A549 (cell line): ENCODE results near the gene MORF4L1. TPM values are rescaled to one million over a fixed set of nuclear protein-coding genes. Genes with fewer than 3 reads are reported as not detected.

ENCODE experiments used
- ATAC-seq, 2 experiments: fragments of 200-7000 bp in 1 of 2; fragments of >200 bp in 1 of 2; cut with Nextera tagmentation in 1 of 2; cut with Tn5 transposase in 1 of 2; 3 replicates each; pipeline versions ENCODE4 v1.8.0 to v1.9.1; 2018 to 2020; ENCODE audit warnings: mild to moderate bottlenecking in 1 of 2, moderate library complexity in 1 of 2
- CTCF ChIA-PET: fragments of 300-600 bp; sonication (Branson Sonifier 250); formaldehyde crosslinking; extraction: SDS; loops from one replicate; lab custom pipeline; 2021; ENCODE audit warnings: antibody characterized with exemption, inconsistent platforms; lab: Yijun Ruan, JAX
- POLR2A ChIA-PET: fragments of 350-600 bp; formaldehyde crosslinking; extraction: SDS; loops from one replicate; lab custom pipeline; 2021; ENCODE audit warnings: antibody characterized with exemption, inconsistent platforms; lab: Yijun Ruan, JAX
- DNase-seq, 2 experiments: peaks; one replicate each; pipeline versions ENCODE4 v3.0.0 to v3.0.0-alpha.2; 2011 to 2016; ENCODE audit warnings: low read depth in 1 of 2, low spot score in 1 of 2
- FAIRE-seq: peaks from 2 replicates; lab custom pipeline; 2011; peaks lifted over from hg19 to GRCh38; lab: Jason Lieb, UNC
- H3K27ac ChIP-seq, 2 experiments: fragments of >200 bp; sonication (Bioruptor Twin); formaldehyde crosslinking; 3 replicates each; pipeline ENCODE4 v1.5.1; 2016 to 2017
- H3K4me1 ChIP-seq: fragments of >200 bp; sonication (Bioruptor Twin); formaldehyde crosslinking; 3 replicates; pipeline ENCODE4 v1.6.1; 2016
- H3K4me2 ChIP-seq: fragments of >200 bp; sonication (Bioruptor Twin); formaldehyde crosslinking; 3 replicates; pipeline ENCODE4 v1.6.1; 2016
- H3K4me3 ChIP-seq: fragments of >200 bp; sonication (Bioruptor Twin); formaldehyde crosslinking; 3 replicates; pipeline ENCODE4 v1.5.1; 2016
- H3K9me3 ChIP-seq: fragments of >200 bp; sonication (Bioruptor Twin); formaldehyde crosslinking; 3 replicates; pipeline ENCODE4 v1.6.1; 2016
- BHLHE40 ChIP-seq: IDR thresholded peaks from 2 replicates; pipeline ENCODE4 v1.6.1; 2012; ENCODE audit warnings: low read depth, low read length, inconsistent platforms
- CBX2 ChIP-seq: fragments of 200-600 bp; sonication (generic); IDR thresholded peaks from 2 replicates; pipeline ENCODE4 v1.6.1; 2016; ENCODE audit warnings: low read depth, mild to moderate bottlenecking, borderline replicate concordance
- ESRRA ChIP-seq: fragments of 150-350 bp; IDR thresholded peaks from 2 replicates; pipeline ENCODE4 v1.6.1; 2014; ENCODE audit warnings: mild to moderate bottlenecking, low read length, borderline replicate concordance
- FOSL2 ChIP-seq, 2 experiments: fragments of 450-650 bp in 1 of 2; fragments of >200 bp in 1 of 2; sonication (Bioruptor Twin) in 1 of 2; formaldehyde crosslinking; IDR thresholded peaks; 2 replicates each; pipeline versions ENCODE4 v1.5.0 to v1.6.1; 2016 to 2020; ENCODE audit warnings: mild to moderate bottlenecking in 1 of 2, moderate library complexity in 1 of 2
- HOXA7 ChIP-seq: fragments of 250-450 bp; sonication (Bioruptor Pico); IDR thresholded peaks from 2 replicates; pipeline ENCODE4 v1.5.0; 2020; ENCODE audit warnings: mild to moderate bottlenecking, moderate library complexity
- HOXB13 ChIP-seq: fragments of 250-450 bp; sonication (Bioruptor Pico); IDR thresholded peaks from 2 replicates; pipeline ENCODE4 v1.5.0; 2020; ENCODE audit warnings: low read depth, mild to moderate bottlenecking, moderate library complexity
- JUNB ChIP-seq: fragments of >200 bp; sonication (Bioruptor Twin); formaldehyde crosslinking; IDR thresholded peaks from 2 replicates; pipeline ENCODE4 v1.6.1; 2016
- KDM5A ChIP-seq: fragments of 200-600 bp; sonication (generic); IDR thresholded peaks from 2 replicates; pipeline ENCODE4 v1.6.1; 2016; ENCODE audit warnings: antibody characterized with exemption, mild to moderate bottlenecking
- MAFK ChIP-seq: fragments of 450-650 bp; IDR thresholded peaks from 2 replicates; pipeline ENCODE4 v1.6.1; 2014; ENCODE audit not compliant: partially characterized antibody
- POLR2A ChIP-seq: IDR thresholded peaks from 2 replicates; pipeline ENCODE4 v1.6.1; 2012; ENCODE audit warnings: mild to moderate bottlenecking, low read length
- POLR2AphosphoS2 ChIP-seq: conservative IDR thresholded peaks from 2 replicates; pipeline ENCODE4 v1.6.1; 2012; ENCODE audit warnings: low read length, improper control_type of control experiment, inconsistent platforms
- RARB ChIP-seq: fragments of 250-450 bp; sonication (Bioruptor Pico); IDR thresholded peaks from 2 replicates; pipeline ENCODE4 v1.8.0; 2021; ENCODE audit warnings: mild to moderate bottlenecking, moderate library complexity
- RCOR1 ChIP-seq: fragments of 150-350 bp; IDR thresholded peaks from 2 replicates; pipeline ENCODE4 v1.6.1; 2014; ENCODE audit warnings: antibody characterized with exemption, low read length, low read depth
- RFX5 ChIP-seq: fragments of 450-650 bp; IDR thresholded peaks from 2 replicates; pipeline ENCODE4 v1.7.1; 2014; ENCODE audit warnings: antibody characterized with exemption, mild to moderate bottlenecking, moderate library complexity
- RNF2 ChIP-seq: fragments of 200-600 bp; sonication (generic); IDR thresholded peaks from 2 replicates; pipeline ENCODE4 v1.6.1; 2016; ENCODE audit warnings: low read depth, mild to moderate bottlenecking, antibody characterized with exemption, moderate library complexity, borderline replicate concordance
- ZFP36 ChIP-seq: fragments of 450-650 bp; IDR thresholded peaks from 2 replicates; pipeline ENCODE4 v1.6.1; 2014; ENCODE audit warnings: borderline replicate concordance; ENCODE audit not compliant: partially characterized antibody
- ZSCAN20 ChIP-seq: fragments of 250-450 bp; sonication (Bioruptor Pico); IDR thresholded peaks from 2 replicates; pipeline ENCODE4 v1.8.0; 2022; ENCODE audit warnings: mild to moderate bottlenecking, moderate library complexity
- WGBS: methylation state at CpG from one replicate; pipeline ENCODE4 v1.1.6; 2017; ENCODE audit errors: missing lambda C conversion rate; 5-methylcytosine and 5-hydroxymethylcytosine counted together
- polyA plus RNA-seq, 4 experiments: library from polyadenylated mRNA; depleted of rRNA in 3 of 4; stranded (reverse); fragments of >200 nt; fragmentation: RNase III in 1 of 4; extraction: RNeasy Plus Mini Kit Qiagen cat#74134 plus additional on column Dnase treatment in 1 of 4; gene quantifications; 2 replicates in 3 of 4; 3 replicates in 1 of 4; pipeline ENCODE4 v1.2.3, GENCODE V29; 2011 to 2017
- TF ChIP-seq, protein P1 (sequence below): fragments of >200 bp; sonication (Bioruptor Twin); formaldehyde crosslinking; IDR thresholded peaks from 3 replicates; pipeline ENCODE4 v1.5.1; 2016
- TF ChIP-seq, protein P2 (sequence below): fragments of >200 bp; sonication (Bioruptor Twin); formaldehyde crosslinking; IDR thresholded peaks from 3 replicates; pipeline ENCODE4 v1.6.1; 2016
- TF ChIP-seq, protein P3 (sequence below): fragments of >200 bp; sonication (Bioruptor Twin); formaldehyde crosslinking; IDR thresholded peaks from 2 replicates; pipeline ENCODE4 v1.6.1; 2016
- TF ChIP-seq, protein P4 (sequence below): fragments of 200-600 bp; sonication (generic); IDR thresholded peaks from 2 replicates; pipeline ENCODE4 v1.6.1; 2016; ENCODE audit warnings: antibody characterized with exemption, mild to moderate bottlenecking, moderate library complexity
- TF ChIP-seq, protein P5 (sequence below): fragments of 250-450 bp; sonication (Bioruptor Pico); IDR thresholded peaks from 2 replicates; pipeline ENCODE4 v1.5.0; 2021; ENCODE audit warnings: mild to moderate bottlenecking, moderate library complexity, borderline replicate concordance
- TF ChIP-seq, protein P6 (sequence below): fragments of 450-650 bp; IDR thresholded peaks from 2 replicates; pipeline ENCODE4 v1.6.1; 2014; ENCODE audit warnings: antibody characterized with exemption

MORF4L1 gene
- polyA plus RNA-seq, 2 of the 4 experiments (the other 2 are of a cell fraction), result 498 to 927 TPM

DNA sequence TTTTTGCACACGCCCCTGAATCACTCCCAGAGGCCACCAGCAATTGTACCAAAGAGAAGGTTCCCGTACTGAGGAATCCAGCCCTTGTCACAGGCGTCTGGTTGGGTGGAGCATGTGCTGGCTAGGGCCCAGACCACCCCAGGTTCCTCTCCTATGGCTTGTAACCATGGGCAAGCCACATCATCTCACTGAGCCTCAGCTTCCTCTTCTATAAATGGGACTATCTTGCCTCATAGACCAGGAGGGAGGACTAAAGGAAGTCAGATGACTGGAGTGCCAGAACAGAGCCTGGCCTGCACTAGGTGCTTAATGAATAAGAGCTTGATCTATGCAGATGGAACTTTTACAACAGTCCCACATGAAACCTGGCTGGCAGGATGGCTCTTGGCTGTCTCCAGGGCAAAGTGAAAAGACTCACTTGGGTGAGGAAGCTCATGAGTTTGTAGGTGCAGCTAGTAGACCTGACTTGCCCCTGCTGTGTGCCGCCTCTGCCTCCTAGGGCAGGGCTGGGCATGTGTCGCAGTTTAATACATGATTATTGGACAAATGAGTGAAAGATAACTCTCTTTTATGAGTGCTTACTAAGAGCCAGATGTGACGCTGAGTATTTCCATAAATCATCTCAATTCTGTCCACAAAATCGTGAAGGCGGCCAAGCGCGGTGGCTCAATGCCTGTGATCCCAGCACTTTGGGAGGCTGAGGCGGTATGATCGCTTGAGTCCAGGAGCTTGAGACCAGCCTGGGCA lies 42.8 kb downstream of the MORF4L1 start:
- DNase-seq, result no peak
- no peak overlapping the region for H3K4me2 ChIP-seq
- no peak for TF ChIP-seq BHLHE40
- no peak for TF ChIP-seq POLR2AphosphoS2
- no peak for TF ChIP-seq ZSCAN20
- TF ChIP-seq CBX2, result no peak
- TF ChIP-seq RARB (CRISPR knock-in tag), result no peak
- no peak for TF ChIP-seq ZFP36
- no peak for TF ChIP-seq FOSL2 (IDR thresholded peaks at IDR 0.05)
- TF ChIP-seq FOSL2 (CRISPR knock-in tag; IDR thresholded peaks at IDR 0.05), result no peak
- TF ChIP-seq, protein P1, sequence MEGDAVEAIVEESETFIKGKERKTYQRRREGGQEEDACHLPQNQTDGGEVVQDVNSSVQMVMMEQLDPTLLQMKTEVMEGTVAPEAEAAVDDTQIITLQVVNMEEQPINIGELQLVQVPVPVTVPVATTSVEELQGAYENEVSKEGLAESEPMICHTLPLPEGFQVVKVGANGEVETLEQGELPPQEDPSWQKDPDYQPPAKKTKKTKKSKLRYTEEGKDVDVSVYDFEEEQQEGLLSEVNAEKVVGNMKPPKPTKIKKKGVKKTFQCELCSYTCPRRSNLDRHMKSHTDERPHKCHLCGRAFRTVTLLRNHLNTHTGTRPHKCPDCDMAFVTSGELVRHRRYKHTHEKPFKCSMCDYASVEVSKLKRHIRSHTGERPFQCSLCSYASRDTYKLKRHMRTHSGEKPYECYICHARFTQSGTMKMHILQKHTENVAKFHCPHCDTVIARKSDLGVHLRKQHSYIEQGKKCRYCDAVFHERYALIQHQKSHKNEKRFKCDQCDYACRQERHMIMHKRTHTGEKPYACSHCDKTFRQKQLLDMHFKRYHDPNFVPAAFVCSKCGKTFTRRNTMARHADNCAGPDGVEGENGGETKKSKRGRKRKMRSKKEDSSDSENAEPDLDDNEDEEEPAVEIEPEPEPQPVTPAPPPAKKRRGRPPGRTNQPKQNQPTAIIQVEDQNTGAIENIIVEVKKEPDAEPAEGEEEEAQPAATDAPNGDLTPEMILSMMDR, result no peak
- TF ChIP-seq, protein P2, sequence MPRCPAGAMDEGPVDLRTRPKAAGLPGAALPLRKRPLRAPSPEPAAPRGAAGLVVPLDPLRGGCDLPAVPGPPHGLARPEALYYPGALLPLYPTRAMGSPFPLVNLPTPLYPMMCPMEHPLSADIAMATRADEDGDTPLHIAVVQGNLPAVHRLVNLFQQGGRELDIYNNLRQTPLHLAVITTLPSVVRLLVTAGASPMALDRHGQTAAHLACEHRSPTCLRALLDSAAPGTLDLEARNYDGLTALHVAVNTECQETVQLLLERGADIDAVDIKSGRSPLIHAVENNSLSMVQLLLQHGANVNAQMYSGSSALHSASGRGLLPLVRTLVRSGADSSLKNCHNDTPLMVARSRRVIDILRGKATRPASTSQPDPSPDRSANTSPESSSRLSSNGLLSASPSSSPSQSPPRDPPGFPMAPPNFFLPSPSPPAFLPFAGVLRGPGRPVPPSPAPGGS, result no peak
- H3K9me3 ChIP-seq, result no peaks in the 10 kb centered on the region
- peak; percentile 7; a peak in 3 of 6 replicates for ATAC-seq
- 92% methylated on average over 12 of the region's 12 CpGs for WGBS
- ChIA-PET POLR2A (no interaction called here), CTCF (interaction anchor here (0.6 to 5.1 kb wide), 7 partner anchors 8 to 269 kb away, joined by 3 to 34 read pairs (median 11); no protein-coding TSS in a partner anchor)
- no peak overlapping the region for H3K4me3 ChIP-seq
- no peak for FAIRE-seq
- peak overlapping the region in 1 of 2 experiments; percentile 58; a peak in 3 of 6 replicates for H3K27ac ChIP-seq
- H3K4me1 ChIP-seq, result peaks cover 13% of the 10 kb centered on the region; the same call in 2 of the 3 replicates

DNA sequence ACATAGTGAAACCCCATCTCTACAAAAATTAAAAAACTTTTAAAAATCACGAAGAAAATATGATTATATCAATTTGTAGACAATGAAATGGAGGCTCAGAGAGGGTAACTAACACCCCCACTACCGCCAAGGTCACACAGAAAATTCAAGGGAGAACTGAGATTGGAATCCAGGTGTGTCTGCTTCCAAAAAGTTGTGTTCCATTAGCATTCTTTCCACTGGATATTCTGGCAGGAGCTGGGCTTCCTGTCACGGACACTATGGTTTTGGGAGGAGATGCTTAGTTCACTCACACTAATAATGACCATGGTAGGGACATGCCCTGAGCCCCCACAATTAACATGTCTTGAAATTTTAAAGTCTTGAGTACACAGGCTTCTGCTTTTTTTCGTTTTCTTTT lies 43.4 kb downstream of the MORF4L1 start:
- Histone ChIP-seq H3K27ac (peak overlapping the region in 1 of 2 experiments; percentile 58; a peak in 2 of 6 replicates), H3K4me1 (peaks cover 13% of the 10 kb centered on the region; the same call in 2 of the 3 replicates)
- WGBS, result 82% methylated on average over 4 of the region's 4 CpGs
- ATAC-seq, result no peak
- CTCF ChIA-PET, result interaction anchor here (1.8 to 5.1 kb wide), 5 partner anchors 7 to 268 kb away, joined by 4 to 34 read pairs (median 12); no protein-coding TSS in a partner anchor
- TF ChIP-seq RFX5, result no peak
- TF ChIP-seq, protein P3, sequence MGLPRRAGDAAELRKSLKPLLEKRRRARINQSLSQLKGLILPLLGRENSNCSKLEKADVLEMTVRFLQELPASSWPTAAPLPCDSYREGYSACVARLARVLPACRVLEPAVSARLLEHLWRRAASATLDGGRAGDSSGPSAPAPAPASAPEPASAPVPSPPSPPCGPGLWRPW, result no peak
- no peak for TF ChIP-seq MAFK
- no peak for TF ChIP-seq POLR2A
- no peak for TF ChIP-seq KDM5A
- no peak for TF ChIP-seq ESRRA
- TF ChIP-seq JUNB, result no peak
- TF ChIP-seq, all 56 proteins: peak for 0
- FAIRE-seq (no peak), DNase-seq (no peak)
- H3K4me2 ChIP-seq, result 0 out of 3 replicates have a peak overlapping the region, but pooled peaks have one; percentile 7
- no peaks in the 10 kb centered on the region for H3K9me3 ChIP-seq
- POLR2A ChIA-PET, result no interaction called here
- no peak overlapping the region for H3K4me3 ChIP-seq

DNA sequence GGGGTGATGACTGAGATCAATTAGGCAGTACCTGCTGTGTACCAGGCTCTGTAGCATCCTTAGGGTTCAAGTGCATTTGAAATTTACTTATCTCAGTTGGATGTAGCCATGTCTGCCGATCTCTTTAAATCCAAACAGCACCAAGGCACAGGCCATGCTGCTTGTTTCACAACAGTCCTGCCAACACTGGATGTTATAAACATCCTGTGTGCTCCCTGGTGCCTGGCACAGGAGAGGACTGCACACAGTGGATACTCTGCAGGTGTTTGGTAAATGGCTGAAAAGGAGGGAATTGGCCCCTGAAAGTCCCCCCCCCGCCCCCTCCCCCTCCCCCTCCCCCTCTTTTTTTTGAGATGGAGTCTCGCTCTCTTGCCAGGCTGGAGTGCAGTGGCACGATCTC lies 45.2 kb downstream of the MORF4L1 start:
- H3K4me3 ChIP-seq, result no peak overlapping the region
- DNase-seq, result no peak
- no peak for ATAC-seq
- WGBS, result 89% methylated on average over 2 of the region's 4 CpGs
- FAIRE-seq, result no peak
- CTCF ChIA-PET, result no interaction called here
- peaks cover 13% of the 10 kb centered on the region; the same call in 2 of the 3 replicates for H3K4me1 ChIP-seq
- no peak overlapping the region for H3K27ac ChIP-seq
- H3K9me3 ChIP-seq, result no peaks in the 10 kb centered on the region
- POLR2A ChIA-PET, result no interaction called here
- no peak overlapping the region for H3K4me2 ChIP-seq
- no peak for TF ChIP-seq BHLHE40
- no peak for TF ChIP-seq RNF2
- no peak for TF ChIP-seq RCOR1
- TF ChIP-seq HOXB13 (CRISPR knock-in tag), result no peak
- TF ChIP-seq, protein P4, sequence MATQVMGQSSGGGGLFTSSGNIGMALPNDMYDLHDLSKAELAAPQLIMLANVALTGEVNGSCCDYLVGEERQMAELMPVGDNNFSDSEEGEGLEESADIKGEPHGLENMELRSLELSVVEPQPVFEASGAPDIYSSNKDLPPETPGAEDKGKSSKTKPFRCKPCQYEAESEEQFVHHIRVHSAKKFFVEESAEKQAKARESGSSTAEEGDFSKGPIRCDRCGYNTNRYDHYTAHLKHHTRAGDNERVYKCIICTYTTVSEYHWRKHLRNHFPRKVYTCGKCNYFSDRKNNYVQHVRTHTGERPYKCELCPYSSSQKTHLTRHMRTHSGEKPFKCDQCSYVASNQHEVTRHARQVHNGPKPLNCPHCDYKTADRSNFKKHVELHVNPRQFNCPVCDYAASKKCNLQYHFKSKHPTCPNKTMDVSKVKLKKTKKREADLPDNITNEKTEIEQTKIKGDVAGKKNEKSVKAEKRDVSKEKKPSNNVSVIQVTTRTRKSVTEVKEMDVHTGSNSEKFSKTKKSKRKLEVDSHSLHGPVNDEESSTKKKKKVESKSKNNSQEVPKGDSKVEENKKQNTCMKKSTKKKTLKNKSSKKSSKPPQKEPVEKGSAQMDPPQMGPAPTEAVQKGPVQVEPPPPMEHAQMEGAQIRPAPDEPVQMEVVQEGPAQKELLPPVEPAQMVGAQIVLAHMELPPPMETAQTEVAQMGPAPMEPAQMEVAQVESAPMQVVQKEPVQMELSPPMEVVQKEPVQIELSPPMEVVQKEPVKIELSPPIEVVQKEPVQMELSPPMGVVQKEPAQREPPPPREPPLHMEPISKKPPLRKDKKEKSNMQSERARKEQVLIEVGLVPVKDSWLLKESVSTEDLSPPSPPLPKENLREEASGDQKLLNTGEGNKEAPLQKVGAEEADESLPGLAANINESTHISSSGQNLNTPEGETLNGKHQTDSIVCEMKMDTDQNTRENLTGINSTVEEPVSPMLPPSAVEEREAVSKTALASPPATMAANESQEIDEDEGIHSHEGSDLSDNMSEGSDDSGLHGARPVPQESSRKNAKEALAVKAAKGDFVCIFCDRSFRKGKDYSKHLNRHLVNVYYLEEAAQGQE, result no peak
- TF ChIP-seq, protein P5, sequence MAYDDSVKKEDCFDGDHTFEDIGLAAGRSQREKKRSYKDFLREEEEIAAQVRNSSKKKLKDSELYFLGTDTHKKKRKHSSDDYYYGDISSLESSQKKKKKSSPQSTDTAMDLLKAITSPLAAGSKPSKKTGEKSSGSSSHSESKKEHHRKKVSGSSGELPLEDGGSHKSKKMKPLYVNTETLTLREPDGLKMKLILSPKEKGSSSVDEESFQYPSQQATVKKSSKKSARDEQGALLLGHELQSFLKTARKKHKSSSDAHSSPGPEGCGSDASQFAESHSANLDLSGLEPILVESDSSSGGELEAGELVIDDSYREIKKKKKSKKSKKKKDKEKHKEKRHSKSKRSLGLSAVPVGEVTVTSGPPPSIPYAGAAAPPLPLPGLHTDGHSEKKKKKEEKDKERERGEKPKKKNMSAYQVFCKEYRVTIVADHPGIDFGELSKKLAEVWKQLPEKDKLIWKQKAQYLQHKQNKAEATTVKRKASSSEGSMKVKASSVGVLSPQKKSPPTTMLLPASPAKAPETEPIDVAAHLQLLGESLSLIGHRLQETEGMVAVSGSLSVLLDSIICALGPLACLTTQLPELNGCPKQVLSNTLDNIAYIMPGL (CRISPR knock-in tag), result no peak
- no peak for TF ChIP-seq HOXA7 (CRISPR knock-in tag)
- TF ChIP-seq, protein P6, sequence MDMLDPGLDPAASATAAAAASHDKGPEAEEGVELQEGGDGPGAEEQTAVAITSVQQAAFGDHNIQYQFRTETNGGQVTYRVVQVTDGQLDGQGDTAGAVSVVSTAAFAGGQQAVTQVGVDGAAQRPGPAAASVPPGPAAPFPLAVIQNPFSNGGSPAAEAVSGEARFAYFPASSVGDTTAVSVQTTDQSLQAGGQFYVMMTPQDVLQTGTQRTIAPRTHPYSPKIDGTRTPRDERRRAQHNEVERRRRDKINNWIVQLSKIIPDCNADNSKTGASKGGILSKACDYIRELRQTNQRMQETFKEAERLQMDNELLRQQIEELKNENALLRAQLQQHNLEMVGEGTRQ, result no peak
- no peak for TF ChIP-seq CBX2
